ENCODE measurements around the gene TKTL1.

The TKTL1 gene

GRCh38 chrX:154325541-154325940, 29.9 kb downstream of the TKTL1 start:
- H3K4me3 ChIP-seq (ENCODE audit: low read length) = no peak overlapping the region
- TF ChIP-seq CTCF (IDR thresholded peaks at IDR 0.05; ENCODE audit: insufficient read depth, low read depth, low read length, missing control alignments) = no peak
- no peak for DNase-seq (ENCODE audit: low read depth)

GRCh38 chrX:154327038-154327820, 31.6 kb downstream of the TKTL1 start:
- H3K4me3 ChIP-seq (ENCODE audit: low read length) = no peak overlapping the region
- no peak for TF ChIP-seq CTCF (IDR thresholded peaks at IDR 0.05; ENCODE audit: insufficient read depth, low read depth, low read length, missing control alignments)
- DNase-seq (ENCODE audit: low read depth) = no peak

GRCh38 chrX:154328646-154329045, 33.1 kb downstream of the TKTL1 start:
- no peak overlapping the region for H3K4me3 ChIP-seq (ENCODE audit: low read length)
- no peak for TF ChIP-seq CTCF (IDR thresholded peaks at IDR 0.05; ENCODE audit: insufficient read depth, low read depth, low read length, missing control alignments)
- no peak for DNase-seq (ENCODE audit: low read depth)

GRCh38 chrX:154329294-154329693, 33.7 kb downstream of the TKTL1 start:
- no peak for TF ChIP-seq CTCF (IDR thresholded peaks at IDR 0.05; ENCODE audit: insufficient read depth, low read depth, low read length, missing control alignments)
- no peak overlapping the region for H3K4me3 ChIP-seq (ENCODE audit: low read length)
- DNase-seq (ENCODE audit: low read depth) = no peak

GRCh38 chrX:154332561-154332960, 37.0 kb downstream of the TKTL1 start:
- no peak overlapping the region for H3K4me3 ChIP-seq (ENCODE audit: low read length)
- no peak for TF ChIP-seq CTCF (IDR thresholded peaks at IDR 0.05; ENCODE audit: insufficient read depth, low read depth, low read length, missing control alignments)
- no peak for DNase-seq (ENCODE audit: low read depth)

- DNase-seq (ENCODE audit: low read depth) = no peak
- H3K4me3 ChIP-seq (ENCODE audit: low read length) = no peak overlapping the region
- no peak for TF ChIP-seq CTCF (IDR thresholded peaks at IDR 0.05; ENCODE audit: insufficient read depth, low read depth, low read length, missing control alignments)
Observed at GRCh38 chrX:154333116-154333515, 37.5 kb downstream of the TKTL1 start.

GRCh38 chrX:154333837-154334271, 38.3 kb downstream of the TKTL1 start:
- H3K4me3 ChIP-seq (ENCODE audit: low read length) = no peak overlapping the region
- no peak for TF ChIP-seq CTCF (IDR thresholded peaks at IDR 0.05; ENCODE audit: insufficient read depth, low read depth, low read length, missing control alignments)
- DNase-seq (ENCODE audit: low read depth) = no peak

Data from epithelial cell of esophagus (primary cell).